GM23248 (cell line): ENCODE data around the gene XPA. TPM values are rescaled to one million over a fixed set of nuclear protein-coding genes. Genes with fewer than 3 reads are reported as not detected.

Source experiments
- DNase-seq: peaks from one replicate; pipeline ENCODE4 v3.0.0-alpha.2; 2015
- H2AFZ ChIP-seq: fragments of 200-600 bp; sonication (generic); 2 replicates; pipeline ENCODE4 v1.6.1; 2016; ENCODE audit warnings: antibody characterized with exemption
- H3F3A ChIP-seq: fragments of 200-600 bp; sonication (generic); 2 replicates; pipeline ENCODE4 v1.6.1; 2016; ENCODE audit warnings: mild to moderate bottlenecking, antibody characterized with exemption, mixed run types; ENCODE audit not compliant: insufficient read depth
- H3K27ac ChIP-seq: fragments of 200-600 bp; sonication (generic); 2 replicates; pipeline ENCODE4 v1.5.1; 2016; ENCODE audit warnings: mild to moderate bottlenecking
- H3K27me3 ChIP-seq: fragments of 200-600 bp; sonication (generic); replicated peaks from 2 replicates; pipeline ENCODE4 v1.6.1; 2016; ENCODE audit warnings: mild to moderate bottlenecking; ENCODE audit not compliant: insufficient read depth
- H3K36me3 ChIP-seq: fragments of 200-600 bp; sonication (generic); 2 replicates; pipeline ENCODE4 v1.6.1; 2016; ENCODE audit warnings: low read depth, mild to moderate bottlenecking
- H3K4me1 ChIP-seq: fragments of 200-600 bp; sonication (generic); 2 replicates; pipeline ENCODE4 v1.6.1; 2016; ENCODE audit warnings: mild to moderate bottlenecking; ENCODE audit not compliant: insufficient read depth
- H3K4me2 ChIP-seq: fragments of 200-600 bp; sonication (generic); one replicate; pipeline ENCODE4 v1.6.1; 2016; ENCODE audit warnings: mild to moderate bottlenecking; ENCODE audit not compliant: unreplicated experiment
- H3K4me3 ChIP-seq: fragments of 200-600 bp; sonication (generic); 2 replicates; pipeline ENCODE4 v1.5.1; 2016; ENCODE audit warnings: mild to moderate bottlenecking
- H3K79me2 ChIP-seq: fragments of 200-600 bp; sonication (generic); 2 replicates; pipeline ENCODE4 v1.6.1; 2016; ENCODE audit warnings: mild to moderate bottlenecking; ENCODE audit not compliant: insufficient read depth
- H3K9ac ChIP-seq: fragments of 200-600 bp; sonication (generic); 2 replicates; pipeline ENCODE4 v1.6.1; 2016; ENCODE audit warnings: mild to moderate bottlenecking
- H3K9me2 ChIP-seq: fragments of 200-600 bp; sonication (generic); 2 replicates; pipeline ENCODE4 v1.6.1; 2016; ENCODE audit warnings: mixed run types, mild to moderate bottlenecking, moderate library complexity; ENCODE audit not compliant: insufficient read depth
- H3K9me3 ChIP-seq: fragments of 200-600 bp; sonication (generic); one replicate; pipeline ENCODE4 v1.6.1; 2017; ENCODE audit warnings: low read depth
- H4K20me1 ChIP-seq: fragments of 200-600 bp; sonication (generic); 2 replicates; pipeline ENCODE4 v1.6.0; 2016; ENCODE audit not compliant: insufficient read depth
- EZH2 ChIP-seq: fragments of 200-600 bp; sonication (generic); IDR thresholded peaks from 2 replicates; pipeline ENCODE4 v1.6.1; 2018; ENCODE audit warnings: antibody characterized with exemption, mild to moderate bottlenecking; ENCODE audit not compliant: insufficient read depth, poor library complexity, severe bottlenecking
- EZH2phosphoT487 ChIP-seq: fragments of 200-600 bp; sonication (generic); IDR thresholded peaks from 2 replicates; pipeline ENCODE4 v1.6.1; 2018; ENCODE audit warnings: antibody characterized with exemption, moderate library complexity, mild to moderate bottlenecking, low read depth; ENCODE audit not compliant: insufficient read depth
- WGBS, 2 experiments: methylation state at CpG; one replicate each; pipeline ENCODE4 v1.1.6; 2015 to 2017; ENCODE audit warnings: low lambda C conversion rate in 2 of 2, low coverage in 1 of 2; ENCODE audit errors: missing lambda C conversion rate in 2 of 2; 5-methylcytosine and 5-hydroxymethylcytosine counted together
- in situ Hi-C: fragments of 300-500 bp; cut with MboI; formaldehyde crosslinking; loops from 2 replicates; pipeline ENCODE4 v1.15.0; 2020
- polyA plus RNA-seq: library from polyadenylated mRNA; unstranded; fragments of >200 nt; fragmentation: Nextera tagmentation; extraction: Ambion mirVana; gene quantifications from 2 replicates; pipeline ENCODE4 v1.2.1, GENCODE V29; 2016
- total RNA-seq: library from RNA; depleted of rRNA; stranded (reverse); fragments of >200 nt; shearing (Covaris generic); gene quantifications from 2 replicates; pipeline ENCODE4 v1.2.3, GENCODE V29; 2014; rRNA removed

Gene XPA
- total and polyA plus RNA-seq, 2 experiments from 2014 or later = 8.0 to 17.4 TPM

DNA sequence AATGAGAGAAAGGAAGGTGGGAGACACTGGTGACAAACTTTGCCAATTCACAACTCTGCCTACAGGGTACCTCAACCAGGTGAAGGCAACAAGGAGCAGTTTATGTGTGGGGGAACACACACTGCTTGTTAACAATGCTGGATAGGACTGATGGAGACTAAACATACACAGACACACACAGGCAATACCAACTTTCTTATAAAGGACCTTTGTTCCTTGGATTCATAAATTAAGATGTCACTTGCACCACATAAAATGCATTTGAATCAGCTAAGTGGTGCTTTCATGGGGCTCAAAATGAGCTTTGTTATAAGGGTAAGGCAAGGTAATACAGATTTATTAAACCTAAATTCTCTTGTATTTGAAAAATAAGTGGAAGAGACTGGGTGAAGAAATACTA, 68.0 kb downstream of the XPA start:
- Histone ChIP-seq H3K27ac (no peak overlapping the region), H3K4me2 (no peak overlapping the region), H3K9me3 (no peaks in the 10 kb centered on the region), H2AFZ (no peak overlapping the region), H4K20me1 (no peaks in the 10 kb centered on the region), H3K9me2 (no peaks in the 10 kb centered on the region), H3K9ac (no peak overlapping the region), H3K4me1 (peaks cover 13% of the 10 kb centered on the region), H3K4me3 (no peak overlapping the region), H3K36me3 (peaks cover 9% of the 10 kb centered on the region; the same call in 1 of the 2 replicates), H3F3A (peaks cover 18% of the 10 kb centered on the region), H3K79me2 (peaks cover 61% of the 10 kb centered on the region), H3K27me3 (no peaks in the 10 kb centered on the region)
- in situ Hi-C loops = no loop called here
- TF ChIP-seq EZH2 = no peak
- no peak for TF ChIP-seq EZH2phosphoT487
- DNase-seq = no peak

GRCh38 chr9:97628668-97629067, 68.5 kb downstream of the XPA start:
- Histone ChIP-seq H3K9me3 (no peaks in the 10 kb centered on the region), H3F3A (peaks cover 15% of the 10 kb centered on the region), H3K4me1 (peaks cover 13% of the 10 kb centered on the region), H3K9me2 (no peaks in the 10 kb centered on the region), H3K27me3 (no peaks in the 10 kb centered on the region), H3K36me3 (peaks cover 9% of the 10 kb centered on the region; the same call in 1 of the 2 replicates), H3K79me2 (peaks cover 58% of the 10 kb centered on the region), H3K4me2 (no peak overlapping the region), H3K27ac (no peak overlapping the region), H3K4me3 (no peak overlapping the region), H2AFZ (no peak overlapping the region), H3K9ac (no peak overlapping the region), H4K20me1 (no peaks in the 10 kb centered on the region)
- in situ Hi-C loops = no loop called here
- no peak for DNase-seq
- 84 to 85% methylated on average over 3 of the region's 3 CpGs for WGBS, 2 experiments
- no peak for TF ChIP-seq EZH2phosphoT487
- TF ChIP-seq EZH2 = no peak

DNA sequence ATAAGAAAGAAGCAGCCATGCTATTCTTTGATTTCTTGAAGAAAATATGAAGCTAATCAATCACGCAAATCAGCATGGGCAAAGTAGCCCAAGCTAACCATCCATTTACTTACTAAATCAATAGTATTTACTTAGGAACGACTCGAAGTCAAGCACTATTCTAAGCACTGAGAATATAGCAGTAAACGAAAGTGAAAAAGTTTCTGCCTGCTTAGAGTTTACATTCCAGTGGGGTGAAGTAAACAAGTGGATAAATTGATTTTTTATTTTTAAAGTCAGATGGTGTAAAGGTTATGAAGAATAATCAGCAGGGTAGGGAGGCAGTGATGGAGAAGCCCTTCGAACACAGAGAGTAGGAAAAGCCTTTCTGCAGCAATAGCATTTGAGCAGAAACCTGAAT, 69.5 kb downstream of the XPA start:
- Histone ChIP-seq H3K27me3 (no peaks in the 10 kb centered on the region), H3K27ac (no peak overlapping the region), H2AFZ (no peak overlapping the region), H3K9me2 (no peaks in the 10 kb centered on the region), H3K4me2 (no peak overlapping the region), H3K4me1 (peaks cover 13% of the 10 kb centered on the region), H3F3A (peaks cover 13% of the 10 kb centered on the region), H3K9ac (no peak overlapping the region), H3K9me3 (no peaks in the 10 kb centered on the region), H3K36me3 (peaks cover 9% of the 10 kb centered on the region; the same call in 1 of the 2 replicates), H3K79me2 (peaks cover 58% of the 10 kb centered on the region), H3K4me3 (no peak overlapping the region), H4K20me1 (no peaks in the 10 kb centered on the region)
- in situ Hi-C loops = no loop called here
- TF ChIP-seq EZH2 (no peak), EZH2phosphoT487 (no peak)
- WGBS, 2 experiments = 74 to 78% methylated on average over 5 of the region's 5 CpGs
- DNase-seq = peak; percentile 29

DNA sequence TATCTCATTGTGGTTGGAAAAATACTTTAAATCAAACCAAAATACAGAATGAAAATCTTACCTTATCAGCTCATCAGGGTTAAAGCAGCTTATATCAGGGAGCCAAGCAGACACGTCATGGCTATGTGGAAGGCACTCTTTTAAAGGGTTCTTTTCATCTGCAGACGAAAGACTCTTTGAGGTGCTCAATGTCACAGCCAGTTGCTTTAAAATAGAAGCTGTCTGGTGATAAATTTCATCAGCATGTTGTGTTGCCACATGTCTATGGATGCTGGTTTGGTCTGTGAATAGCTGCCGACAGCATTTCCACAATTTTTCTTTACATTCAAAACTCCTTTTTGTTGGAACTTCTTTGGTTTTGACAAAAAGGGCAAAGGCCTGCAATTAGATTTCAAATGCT, 71.5 kb downstream of the XPA start:
- peaks cover 9% of the 10 kb centered on the region; the same call in 1 of the 2 replicates for H3K36me3 ChIP-seq
- no peaks in the 10 kb centered on the region for H3K9me3 ChIP-seq
- TF ChIP-seq EZH2phosphoT487 = no peak
- TF ChIP-seq EZH2 = no peak
- H3K9ac ChIP-seq = no peak overlapping the region
- H4K20me1 ChIP-seq = no peaks in the 10 kb centered on the region
- DNase-seq = no peak
- no peaks in the 10 kb centered on the region for H3F3A ChIP-seq
- H3K79me2 ChIP-seq = peaks cover 43% of the 10 kb centered on the region
- no peaks in the 10 kb centered on the region for H3K9me2 ChIP-seq
- no peak overlapping the region for H3K4me2 ChIP-seq
- no peak overlapping the region for H3K4me3 ChIP-seq
- in situ Hi-C loops = no loop called here
- H3K27me3 ChIP-seq = no peaks in the 10 kb centered on the region
- H3K27ac ChIP-seq = no peak overlapping the region
- no peak overlapping the region for H2AFZ ChIP-seq
- 0 out of 2 replicates have a peak, but pooled peaks cover 5% of the 10 kb centered on the region for H3K4me1 ChIP-seq
- 56 to 59% methylated on average over 3 of the region's 3 CpGs for WGBS, 2 experiments

Other genes with a start within 250 kb of the XPA start
- gene TMOD1, start 195.7 kb downstream of the XPA start, total RNA-seq = 1.3 TPM in 1 of 2 replicates, not detected in the other
- gene TMOD1, start 195.7 kb downstream of the XPA start, polyA plus RNA-seq = 0.34 and 0.43 TPM in 2 replicates
- gene TSTD2, start 64.0 kb downstream of the XPA start, total RNA-seq = 13.9 and 14.4 TPM in 2 replicates
- 6.7 and 7.6 TPM in 2 replicates for gene TSTD2, start 64.0 kb downstream of the XPA start, polyA plus RNA-seq
- gene NCBP1, start 63.5 kb downstream of the XPA start, total RNA-seq = 28.1 and 34.4 TPM in 2 replicates
- 28.5 and 31.8 TPM in 2 replicates for gene NCBP1, start 63.5 kb downstream of the XPA start, polyA plus RNA-seq
- gene FOXE1, start 155.9 kb upstream of the XPA start, total RNA-seq = not detected in 2 replicates
- not detected in 2 replicates for gene FOXE1, start 155.9 kb upstream of the XPA start, polyA plus RNA-seq
- gene TRMO, start 225.2 kb upstream of the XPA start, total RNA-seq = 13.0 and 14.3 TPM in 2 replicates
- 9.6 and 10.5 TPM in 2 replicates for gene TRMO, start 225.2 kb upstream of the XPA start, polyA plus RNA-seq
- not detected in 2 replicates for gene HEMGN, start 240.8 kb upstream of the XPA start, total RNA-seq
- gene HEMGN, start 240.8 kb upstream of the XPA start, polyA plus RNA-seq = not detected in 2 replicates